Activated CD4-positive, alpha-beta T cell treated with anti-CD3 and anti-CD28 coated beads, Interleukin-2, amount 50 U/mL, for 24 hours (primary cell): ENCODE data around the gene ACTN4.

Experiments
- DNase-seq, 2 donors: peaks; one replicate each; pipeline ENCODE4 v3.0.0-alpha.2; 2020; ENCODE audit warnings: low read depth in 1 of 2, low spot score in 1 of 2

Gene ACTN4

DNA sequence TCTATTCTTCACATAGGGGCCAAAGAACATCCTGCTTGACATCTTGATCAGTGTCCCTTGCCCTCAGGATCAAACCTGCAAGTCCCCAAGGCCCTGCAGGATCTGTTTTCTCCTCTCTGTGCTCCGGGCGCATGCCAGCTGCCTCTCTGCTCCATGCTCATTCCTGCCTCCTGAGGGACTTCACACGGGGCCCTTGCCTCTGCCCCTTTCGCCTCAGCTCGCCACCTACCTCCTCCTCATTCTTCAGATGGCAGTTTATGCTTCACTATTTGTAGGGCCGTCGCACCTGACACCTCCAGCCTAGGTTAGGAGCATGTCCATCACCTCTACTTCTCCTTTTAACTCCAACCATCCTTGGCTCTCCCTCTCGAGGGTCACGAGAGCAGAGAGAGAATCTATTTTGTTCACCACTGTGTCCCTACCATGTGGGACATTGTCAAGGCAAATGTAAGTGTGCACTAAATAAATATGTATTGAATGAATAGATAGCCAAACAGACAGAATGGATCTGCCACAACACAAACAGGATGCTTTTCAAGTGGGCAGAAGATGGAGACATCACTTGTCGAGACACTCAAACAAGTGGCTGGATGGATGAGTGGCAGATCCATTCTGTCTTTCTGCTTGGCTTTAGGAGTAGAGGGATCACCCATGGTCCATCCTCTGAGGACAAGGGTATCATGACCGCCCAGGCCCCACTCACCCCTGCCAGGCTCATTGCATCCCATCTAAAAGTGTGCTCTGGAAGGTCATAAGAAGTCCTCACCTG, 29.6 kb downstream of the ACTN4 start:
- no peak for DNase-seq

GRCh38 chr19:38678217-38678890, 30.9 kb downstream of the ACTN4 start:
- DNase-seq, result no peak

- no peak for DNase-seq
Observed at GRCh38 chr19:38678891-38679494, 31.5 kb downstream of the ACTN4 start.

GRCh38 chr19:38679839-38680238, 32.4 kb downstream of the ACTN4 start:
- DNase-seq, result no peak

- DNase-seq, result no peak
Observed at GRCh38 chr19:38682195-38682867, 34.9 kb downstream of the ACTN4 start.

GRCh38 chr19:38682872-38683392, 35.5 kb downstream of the ACTN4 start:
- DNase-seq, result no peak

DNA sequence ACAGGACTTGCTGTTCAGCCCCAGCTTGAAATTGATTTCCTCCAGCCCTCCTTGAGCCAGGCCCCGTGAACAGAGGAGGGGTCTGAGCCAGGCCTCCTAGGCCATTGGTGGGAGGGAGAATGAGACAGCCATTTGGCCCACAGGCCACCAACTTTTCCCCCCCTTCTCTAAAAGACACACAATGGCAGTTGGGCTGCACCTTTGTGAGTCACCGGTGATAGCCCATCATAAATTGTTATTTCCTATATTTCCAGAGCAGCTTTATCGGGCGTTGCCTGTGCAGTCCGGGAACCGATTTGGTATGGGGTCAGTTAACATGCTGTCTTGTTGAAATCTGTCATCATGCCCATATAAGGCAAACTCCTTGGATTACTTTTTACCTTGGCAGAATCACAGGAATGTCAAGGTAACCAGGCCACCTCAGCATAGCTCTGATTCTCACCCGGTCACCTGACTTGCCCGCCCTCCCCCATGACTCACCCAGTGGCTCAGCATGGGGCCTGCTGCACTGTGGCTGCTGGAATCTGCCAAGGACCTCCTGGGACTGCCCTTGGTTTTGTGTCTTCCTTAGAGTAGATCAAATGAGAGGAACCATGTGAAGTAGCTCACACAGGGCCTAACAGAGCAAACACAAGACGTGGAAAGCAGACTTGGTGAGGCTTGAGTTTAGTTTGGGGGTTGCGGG, 36.1 kb downstream of the ACTN4 start:
- peak in 1 of 2 donors; percentile 36 for DNase-seq

GRCh38 chr19:38684078-38684861, 36.8 kb downstream of the ACTN4 start:
- DNase-seq, result no peak

- DNase-seq, result no peak
Observed at GRCh38 chr19:38684862-38685665, 37.6 kb downstream of the ACTN4 start.

DNA sequence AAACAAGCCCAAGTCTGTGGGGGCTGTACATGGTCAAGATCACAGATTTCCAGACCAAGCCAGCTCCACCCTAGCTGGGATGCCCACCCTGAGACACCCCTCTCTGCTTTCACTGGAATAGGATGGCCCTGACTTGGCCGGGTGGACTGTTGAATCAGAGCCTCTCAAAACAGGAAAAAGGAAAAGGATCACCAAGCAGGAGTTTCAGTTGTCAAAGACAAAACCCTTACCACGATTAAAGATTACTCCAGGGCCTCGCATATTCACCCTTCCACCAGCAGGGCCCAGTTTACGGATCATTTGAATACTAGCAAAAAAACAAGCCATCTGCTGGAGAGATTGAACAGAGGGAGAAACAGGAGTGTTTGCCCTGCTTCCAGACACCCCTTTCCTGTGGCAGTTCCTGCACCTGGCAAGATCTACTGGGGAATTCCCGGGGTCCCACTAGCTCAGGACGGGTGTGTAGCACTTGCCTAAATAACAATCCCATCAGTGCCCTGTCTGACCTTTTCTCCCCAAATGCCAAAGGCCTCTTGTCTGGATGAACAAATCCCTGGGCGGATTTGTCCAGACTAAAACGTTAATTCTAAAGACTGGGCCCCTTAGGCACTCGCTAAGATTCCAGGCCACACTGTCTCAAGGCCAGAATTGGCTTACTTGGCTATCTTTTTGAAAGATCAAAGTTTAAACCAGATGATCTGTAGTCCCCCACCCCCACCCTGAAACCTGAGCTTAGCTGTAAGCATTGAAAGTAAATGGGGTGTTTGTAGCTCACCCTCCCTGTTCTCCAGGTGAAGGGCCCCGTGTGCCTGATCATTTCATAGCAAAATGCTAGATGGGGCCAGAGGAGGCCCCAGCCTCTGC, 38.4 kb downstream of the ACTN4 start:
- DNase-seq, result no peak

GRCh38 chr19:38686530-38686888, 39.1 kb downstream of the ACTN4 start:
- peak in 1 of 2 donors; percentile 14 for DNase-seq

GRCh38 chr19:38687837-38688378, 40.5 kb downstream of the ACTN4 start:
- no peak for DNase-seq

DNA sequence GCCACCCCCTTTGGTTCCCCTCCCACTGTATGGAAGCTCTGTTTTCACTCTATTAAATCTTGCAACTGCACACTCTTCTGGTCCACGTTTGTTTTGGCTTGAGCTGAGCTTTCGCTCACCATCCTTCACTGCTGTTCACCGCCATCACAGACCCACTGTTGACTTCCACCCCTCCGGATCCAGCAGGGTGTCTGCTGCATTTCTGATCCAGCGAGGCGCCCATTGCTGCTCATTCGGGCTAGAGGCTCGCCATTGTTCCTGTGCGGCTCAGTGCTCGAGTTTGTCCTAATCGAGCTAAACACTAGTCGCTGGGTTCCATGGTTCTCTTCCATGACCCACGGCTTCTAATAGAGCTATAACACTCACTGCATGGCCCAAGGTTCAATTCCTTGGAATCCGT, 42.7 kb downstream of the ACTN4 start:
- DNase-seq, result no peak

DNA sequence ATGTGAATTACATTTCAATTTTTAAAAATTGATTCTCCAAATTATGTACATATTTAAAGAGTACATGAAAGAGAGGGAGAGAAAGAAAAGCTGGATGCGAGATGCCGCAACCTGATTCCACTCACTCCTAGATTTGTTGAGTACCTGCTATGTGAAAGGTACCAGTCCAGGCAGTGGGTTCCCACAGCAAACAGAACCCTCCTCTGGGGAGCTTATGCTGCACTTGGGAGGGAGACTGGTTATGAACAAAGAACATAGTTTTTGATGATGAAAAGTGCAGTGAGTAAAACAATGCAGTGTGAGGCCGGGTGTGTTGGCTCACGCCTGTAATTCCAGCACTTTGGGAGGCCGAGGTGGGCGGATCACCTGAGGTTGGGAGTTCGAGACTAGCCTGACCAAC, 43.4 kb downstream of the ACTN4 start:
- DNase-seq, result no peak

- no peak for DNase-seq
Observed at GRCh38 chr19:38691938-38692457, 44.5 kb downstream of the ACTN4 start.

DNA sequence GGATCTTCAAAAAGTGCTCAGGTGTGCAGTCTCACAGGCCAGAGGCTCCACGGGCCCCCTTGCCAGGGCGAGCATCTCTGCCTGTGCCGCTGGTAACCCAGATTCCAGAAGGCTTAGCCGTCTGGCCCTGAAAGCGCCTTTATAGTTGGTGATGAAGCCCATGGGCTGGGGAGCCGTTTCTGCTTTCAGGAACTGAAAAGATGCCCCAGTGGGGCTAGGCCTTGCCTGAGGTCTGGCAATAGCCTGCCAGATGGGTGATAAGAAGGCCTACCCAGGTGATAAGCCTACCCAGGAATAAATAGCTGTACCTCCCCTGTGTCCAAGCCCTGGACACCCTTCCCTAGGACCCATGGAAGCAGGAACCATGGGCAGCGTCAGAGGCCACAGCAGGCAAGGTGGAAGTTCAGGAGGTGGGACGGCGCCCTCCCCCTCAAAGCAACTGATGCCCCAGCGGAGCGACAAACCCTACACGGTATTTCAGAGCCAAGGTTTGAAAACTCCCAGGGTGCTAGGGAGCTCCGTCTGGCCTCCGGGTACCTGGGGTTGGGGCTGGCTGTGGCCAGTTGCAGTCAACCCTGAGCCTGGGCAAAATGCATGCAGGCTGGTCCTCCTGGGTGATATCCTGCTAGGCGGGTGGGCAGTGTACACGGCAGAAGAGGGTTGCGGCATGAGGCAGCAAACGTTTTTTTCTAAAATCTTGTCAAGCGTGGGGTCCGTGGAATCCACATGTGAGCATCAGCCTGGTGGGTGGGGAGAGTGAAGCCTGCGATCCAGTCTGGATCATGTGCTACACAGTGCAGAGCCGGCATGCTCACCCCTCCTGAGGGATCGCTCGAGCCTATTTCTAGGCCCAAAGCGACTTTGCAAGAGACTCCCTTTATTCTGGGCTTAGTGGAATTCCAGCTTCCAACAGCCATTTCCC, 45.3 kb downstream of the ACTN4 start:
- DNase-seq, result no peak
